HG03103 (cell line): ENCODE data around the gene NEDD1.

ENCODE experiments used
- ATAC-seq: cut with Tn5 transposase; IDR thresholded peaks from one replicate; pipeline ENCODE4 v1.9.1; 2021; ENCODE audit warnings: low read depth; ENCODE audit not compliant: unreplicated experiment

Gene NEDD1

DNA sequence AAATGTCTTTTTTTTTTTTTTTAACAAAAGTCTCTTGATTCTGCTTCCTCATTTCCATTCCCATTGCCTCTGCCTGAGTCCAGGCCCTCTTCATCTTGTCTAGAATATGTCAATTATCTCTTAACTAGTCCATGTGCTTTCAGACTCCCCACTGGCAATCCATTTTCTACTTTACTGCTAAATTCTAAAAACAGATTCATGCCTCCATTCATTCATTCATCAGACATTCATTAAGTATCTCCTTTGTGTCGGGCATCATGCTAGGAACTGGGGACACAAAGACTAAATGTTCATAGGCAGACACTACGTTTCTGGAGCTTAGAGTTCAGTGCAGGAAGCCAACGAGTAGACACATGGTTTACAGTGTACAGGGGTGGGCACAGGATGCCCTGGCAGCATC, 9.6 kb upstream of the NEDD1 start:
- ATAC-seq: no peak

DNA sequence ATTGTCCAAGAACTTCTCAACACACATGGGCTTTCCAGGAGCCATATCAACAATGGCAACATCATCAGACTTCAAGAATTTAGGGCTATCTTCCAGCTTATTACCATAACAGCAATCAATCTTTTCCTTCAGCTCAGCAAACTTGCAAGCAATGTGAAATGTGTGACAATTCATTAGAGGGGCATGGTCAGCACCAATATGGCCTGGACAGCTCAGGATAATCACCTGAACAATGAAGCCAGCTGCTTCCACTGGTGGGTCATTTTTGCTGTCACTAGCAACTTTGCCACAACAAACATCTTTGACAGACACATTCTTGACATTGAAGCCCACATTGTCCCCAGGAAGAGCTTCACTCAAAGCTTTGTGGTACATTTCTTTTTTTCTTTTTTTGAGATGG, 5.9 kb upstream of the NEDD1 start:
- no peak for ATAC-seq

DNA sequence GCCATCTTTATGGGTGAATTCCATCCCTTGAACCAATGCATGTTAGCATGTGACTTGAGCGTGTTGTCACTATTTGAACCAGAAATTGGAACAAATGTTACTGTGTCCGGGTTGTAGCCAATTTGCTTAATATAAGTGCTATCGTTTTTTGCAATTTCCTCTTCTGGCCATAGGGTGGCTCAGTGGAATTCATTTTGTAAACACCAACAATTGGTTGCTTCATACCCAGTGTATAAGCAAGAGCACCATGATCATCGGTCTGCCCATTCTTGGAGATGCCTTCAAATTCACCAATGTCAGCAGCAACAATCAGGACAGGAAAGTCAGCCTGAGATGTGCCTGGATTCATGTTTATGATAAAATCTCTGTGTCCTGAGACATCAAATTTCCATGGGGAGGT, 5.0 kb upstream of the NEDD1 start:
- no peak for ATAC-seq

- no peak for ATAC-seq
These were observed 584 bp upstream of the NEDD1 start for GRCh38 chr12:96906498-96906848.

DNA sequence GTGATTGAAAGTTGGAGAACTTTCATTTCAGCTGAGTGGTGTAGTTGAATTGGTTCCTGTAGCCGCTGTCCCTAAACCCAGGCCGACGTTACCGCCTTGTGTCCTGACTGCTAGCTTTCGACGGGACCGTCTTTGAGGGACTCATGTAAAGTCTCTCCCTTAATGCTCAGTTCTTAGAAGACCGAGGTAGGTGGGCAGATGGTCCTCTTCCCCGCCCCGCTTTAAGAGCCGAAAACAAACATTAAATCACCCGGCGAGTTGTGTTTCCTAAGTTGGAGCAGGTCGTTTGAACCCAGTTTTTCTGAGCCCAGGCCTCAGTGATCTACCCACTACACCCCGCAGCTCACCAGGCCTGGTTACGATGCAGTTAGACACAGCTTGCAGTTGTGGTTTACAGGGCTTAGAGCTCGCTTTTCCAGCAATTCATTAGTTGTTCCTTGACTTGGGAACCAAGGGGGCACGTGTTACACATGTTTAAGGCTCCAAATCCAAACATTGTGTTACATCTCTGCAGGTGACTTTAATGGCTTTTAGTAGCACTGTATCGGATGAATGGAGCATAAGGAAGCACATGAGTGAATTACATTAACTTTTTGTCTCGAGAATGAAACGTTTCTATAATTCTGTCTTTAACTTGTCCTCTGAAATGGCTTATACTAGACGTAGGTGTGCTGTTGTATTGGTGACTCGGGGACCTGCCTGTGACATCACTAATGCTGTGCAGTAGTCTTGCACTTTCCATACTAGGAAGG, 790 bp downstream of the NEDD1 start:
- ATAC-seq: peak; percentile 18

DNA sequence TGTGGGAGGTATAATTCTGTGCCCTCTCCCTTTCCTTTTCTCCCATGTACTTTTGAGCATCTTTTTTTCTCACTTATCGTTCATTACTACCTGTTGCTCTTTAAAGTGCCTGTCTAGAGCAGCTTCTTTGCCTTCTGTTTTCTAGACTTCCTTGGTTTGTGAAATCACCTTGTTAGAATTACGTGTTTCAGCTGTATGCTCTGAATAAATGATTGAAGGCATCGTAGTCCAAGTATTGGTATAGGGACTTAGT, 1.3 kb downstream of the NEDD1 start:
- no peak for ATAC-seq

DNA sequence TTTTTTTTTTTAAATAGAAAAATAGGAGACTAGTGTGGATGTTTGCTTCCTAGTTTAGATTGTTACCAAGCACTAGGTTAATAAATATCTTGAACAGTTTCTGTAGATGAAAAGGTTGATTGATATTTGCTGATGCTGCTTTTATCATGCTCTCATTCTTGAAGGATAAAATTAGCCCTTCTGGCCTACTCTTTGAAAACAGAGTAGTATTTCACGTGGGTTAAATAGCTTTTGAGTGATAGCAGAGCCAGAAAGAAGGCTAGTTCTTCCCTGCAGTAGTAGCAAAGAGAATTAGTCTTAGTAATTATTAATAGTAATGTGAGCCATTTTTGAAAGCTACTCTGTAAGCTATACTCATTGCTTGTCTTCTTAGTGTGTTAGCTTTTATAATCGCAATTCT, 5.2 kb downstream of the NEDD1 start:
- ATAC-seq: no peak

DNA sequence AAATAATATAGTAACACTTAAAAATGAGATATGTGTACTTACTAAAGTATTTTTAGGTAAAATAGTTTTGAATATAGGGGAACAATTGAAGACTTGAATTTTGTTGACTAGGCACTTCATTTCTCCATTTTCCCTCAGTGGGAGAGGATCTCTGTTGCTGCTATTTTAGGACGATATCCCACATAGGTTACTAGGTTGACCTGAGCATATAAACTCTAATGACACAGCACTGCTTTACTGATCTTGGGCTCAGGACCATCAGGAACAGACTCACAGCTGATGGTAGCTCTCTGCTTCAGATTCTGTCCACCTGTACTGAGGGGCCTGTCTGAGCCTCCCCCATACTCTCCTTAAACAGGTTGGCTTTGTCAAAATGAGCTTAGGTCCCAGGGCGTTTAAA, 5.9 kb downstream of the NEDD1 start:
- no peak for ATAC-seq

DNA sequence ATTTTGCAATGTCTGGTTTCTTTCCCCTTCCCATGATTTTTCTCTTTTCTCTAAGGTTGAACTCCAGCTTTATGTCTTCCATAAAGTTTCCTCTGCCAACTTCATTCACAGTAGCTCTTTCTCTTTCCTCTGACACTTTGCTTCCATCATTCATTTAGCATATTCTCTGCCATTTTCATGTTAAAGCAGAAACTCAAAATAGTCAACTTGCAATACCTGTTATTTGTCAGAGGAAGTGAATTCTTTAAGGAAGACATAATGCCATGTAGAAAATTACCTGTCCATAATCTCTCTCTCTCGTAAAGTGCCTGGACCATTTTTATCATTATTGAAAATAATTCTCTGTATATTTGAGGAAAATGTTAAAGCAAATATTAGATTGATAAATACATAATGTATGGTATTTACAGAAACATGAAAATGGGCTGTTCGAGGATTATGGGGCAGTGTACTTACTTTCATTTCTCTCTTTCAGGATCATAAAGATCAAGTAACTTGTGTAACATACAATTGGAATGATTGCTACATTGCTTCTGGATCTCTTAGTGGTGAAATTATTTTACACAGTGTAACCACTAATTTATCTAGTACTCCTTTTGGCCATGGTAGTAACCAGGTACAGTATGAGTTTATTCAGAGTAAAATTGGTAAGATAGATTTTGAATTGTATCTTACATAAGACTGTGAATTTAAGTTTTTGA, 12.6 kb downstream of the NEDD1 start:
- no peak for ATAC-seq

GRCh38 chr12:96948782-96949181, 41.7 kb downstream of the NEDD1 start:
- no peak for ATAC-seq

DNA sequence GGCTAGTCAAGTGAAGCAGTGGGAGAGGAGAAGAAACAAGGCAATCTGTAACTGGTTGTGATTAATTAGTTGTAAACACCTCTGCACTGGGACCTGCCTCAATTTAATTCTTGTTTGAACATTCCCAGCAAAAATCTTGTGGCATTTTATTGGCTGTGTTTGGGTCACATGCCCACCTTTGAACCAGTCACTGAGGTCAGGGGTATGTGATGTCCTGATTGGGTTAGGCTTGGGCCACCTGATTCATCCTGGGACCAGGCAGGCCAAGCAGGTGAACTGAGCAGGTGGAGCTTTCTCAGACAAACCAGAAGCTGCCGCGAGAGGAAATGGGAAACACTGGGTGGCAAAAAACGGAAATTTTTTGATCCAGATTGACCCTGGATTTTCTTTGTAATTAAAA, 72.5 kb downstream of the NEDD1 start:
- no peak for ATAC-seq

GRCh38 chr12:96980991-96981414, 73.9 kb downstream of the NEDD1 start:
- ATAC-seq: no peak

DNA sequence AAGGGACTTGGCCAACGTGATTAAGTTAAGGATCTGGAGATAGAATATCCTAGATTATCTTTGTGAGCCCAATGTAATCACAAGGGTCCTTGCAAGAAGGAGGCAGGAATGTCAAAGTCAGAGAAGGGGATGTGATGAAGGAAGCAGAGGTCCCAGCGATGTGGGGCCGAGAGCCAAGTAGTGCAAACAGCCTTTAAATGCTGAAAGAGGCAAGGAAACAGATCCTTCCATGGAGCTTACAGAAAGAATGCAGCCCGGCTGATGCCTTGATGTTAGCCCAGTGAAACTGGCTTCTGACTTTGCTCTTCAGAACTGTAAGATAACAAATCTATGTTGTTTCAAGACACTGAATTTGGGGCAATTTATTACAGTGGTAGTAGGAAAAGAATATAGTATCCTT, 74.9 kb downstream of the NEDD1 start:
- no peak for ATAC-seq

DNA sequence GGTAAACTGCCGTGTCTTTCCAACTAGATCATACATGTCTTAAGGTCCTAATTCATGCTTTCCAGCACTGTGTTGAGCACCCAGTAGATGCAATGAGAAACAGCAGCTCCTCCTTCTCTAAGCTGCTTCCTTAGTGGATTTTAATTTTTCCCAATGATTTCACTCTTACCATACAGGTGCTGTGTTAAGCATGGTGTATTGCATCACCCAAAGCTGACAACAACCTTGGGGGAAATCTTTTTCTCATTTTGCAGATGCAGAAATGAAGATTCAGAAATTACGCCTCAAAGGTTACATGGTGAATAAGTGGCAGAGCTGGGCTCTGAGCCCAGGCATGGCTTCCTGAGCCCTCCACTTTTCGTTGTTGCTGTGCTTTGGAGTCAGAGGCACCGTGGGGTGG, 75.6 kb downstream of the NEDD1 start:
- no peak for ATAC-seq

- peak; percentile 87 for ATAC-seq
These were observed 78.7 kb downstream of the NEDD1 start for GRCh38 chr12:96985515-96986362.

DNA sequence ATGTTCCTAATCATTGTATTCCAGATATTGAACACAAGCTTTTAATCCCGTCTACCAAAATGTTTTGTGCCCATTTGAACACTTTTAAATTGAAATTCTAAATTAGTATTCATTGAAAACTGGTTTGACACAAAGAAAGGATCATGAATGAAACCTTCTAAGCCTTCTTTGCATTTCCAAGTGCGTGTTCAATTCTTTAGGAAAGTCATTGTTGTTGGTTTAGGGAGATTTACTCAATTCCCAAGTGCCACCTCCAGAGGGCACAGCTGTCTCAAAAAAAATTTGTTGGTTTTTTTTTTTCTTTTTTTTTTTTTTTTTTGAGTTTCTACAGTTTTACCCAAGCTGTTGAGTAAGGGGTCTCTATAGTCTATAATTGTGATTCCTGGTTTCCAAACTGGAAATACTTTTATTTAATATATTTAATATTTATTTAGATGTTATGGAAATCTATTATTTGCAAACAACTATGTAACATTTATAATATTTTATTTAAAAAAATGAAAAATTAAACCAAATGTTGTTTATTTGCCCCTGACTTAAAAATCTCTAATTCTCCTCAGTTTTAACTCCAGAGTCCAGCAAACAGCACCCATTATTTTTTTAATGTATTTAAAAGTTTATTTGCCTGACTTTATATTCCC, 79.9 kb downstream of the NEDD1 start:
- no peak for ATAC-seq

- ATAC-seq: no peak
These were observed 81.9 kb downstream of the NEDD1 start for GRCh38 chr12:96988919-96989318.

- no peak for ATAC-seq
These were observed 82.9 kb downstream of the NEDD1 start for GRCh38 chr12:96989916-96990315.

GRCh38 chr12:96994900-96995299, 87.8 kb downstream of the NEDD1 start:
- ATAC-seq: no peak

DNA sequence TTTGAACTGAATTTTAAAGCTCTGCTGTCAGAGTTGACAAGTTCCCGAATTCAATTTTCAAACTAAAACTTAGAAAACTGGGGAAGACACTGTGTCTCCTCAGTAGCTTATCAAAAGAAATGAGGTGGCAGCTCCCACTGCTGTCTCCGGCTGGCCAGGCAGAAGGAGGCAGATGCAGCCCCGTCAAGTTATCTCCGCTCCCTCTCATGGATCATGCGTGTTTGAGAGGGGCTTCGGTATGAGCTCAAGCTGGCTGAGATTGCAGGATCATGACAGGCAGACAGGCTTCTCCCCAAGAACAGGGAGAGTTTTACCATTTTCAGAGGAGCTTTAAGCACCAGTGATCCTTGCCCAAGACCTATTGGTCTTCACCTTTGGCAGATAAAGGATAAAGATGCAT, 88.8 kb downstream of the NEDD1 start:
- ATAC-seq: no peak

- ATAC-seq: no peak
These were observed 90.9 kb downstream of the NEDD1 start for GRCh38 chr12:96997797-96998484.
